ENCODE measurements around the gene N4BP2. TPM values are rescaled to one million over a fixed set of nuclear protein-coding genes. Genes with fewer than 3 reads are reported as not detected.

Gene N4BP2
- total and polyA plus RNA-seq, 2 of the 8 experiments (the other 6 are each of a cell fraction or from before 2014, with no cell fraction given) = 4.4 to 44.7 TPM

- H3K36me3 ChIP-seq (ENCODE audit: control insufficient read depth in 2 of 4, insufficient read depth in 4 of 4, low read length in 3 of 4) = no peaks in the 10 kb centered on the region
- H3K79me2 ChIP-seq (ENCODE audit: control insufficient read depth in 1 of 2, insufficient read depth in 2 of 2, low read length in 2 of 2) = no peaks in the 10 kb centered on the region
- H2BK5ac ChIP-seq (ENCODE audit: low read depth, low read length) = no peak overlapping the region
- no peak overlapping the region for H3K18ac ChIP-seq (ENCODE audit: extremely low read depth, low read length)
- peak overlapping the region; percentile 40; the same call in 1 of the 2 replicates for H2AFZ ChIP-seq (ENCODE audit: low read length)
- H2BK20ac ChIP-seq (ENCODE audit: low read length) = no peak overlapping the region
- no peak for FAIRE-seq
- H3K4me1 ChIP-seq (replicated peaks in 1 of 4; ENCODE audit: control insufficient read depth in 3 of 4, insufficient read depth in 4 of 4, low read length in 3 of 4) = peaks cover 0 to 3% (median 0%) of the 10 kb centered on the region in 4 experiments; a peak in 4 of 7 replicates
- H4K5ac ChIP-seq (ENCODE audit: insufficient read length, low read depth, low read length) = no peak overlapping the region
- H3K4me3 ChIP-seq (ENCODE audit: extremely low read depth in 1 of 4, insufficient read depth in 2 of 4, low read depth in 3 of 4, low read length in 4 of 4) = no peak overlapping the region
- H3K9ac ChIP-seq (replicated peaks in 1 of 4; ENCODE audit: extremely low read depth in 1 of 4, low read depth in 3 of 4, low read length in 3 of 4) = no peak overlapping the region
- H2BK15ac ChIP-seq (ENCODE audit: low read length) = no peak overlapping the region
- no peak overlapping the region for H3K27ac ChIP-seq (ENCODE audit: low read depth, low read length)
- no peak overlapping the region for H3K14ac ChIP-seq (ENCODE audit: insufficient read length)
- no peaks in the 10 kb centered on the region for H4K20me1 ChIP-seq (replicated peaks in 1 of 2; ENCODE audit: control insufficient read depth in 1 of 2, insufficient read depth in 2 of 2, low read length in 2 of 2)
- H2AK5ac ChIP-seq (ENCODE audit: low read depth, low read length) = no peak overlapping the region
- H3K27me3 ChIP-seq (replicated peaks in 1 of 4; ENCODE audit: control insufficient read depth in 3 of 4, extremely low read depth in 1 of 4, insufficient read depth in 3 of 4, low read length in 3 of 4) = no peaks in the 10 kb centered on the region
- H3K23me2 ChIP-seq (ENCODE audit: low read depth, low read length) = no peaks in the 10 kb centered on the region
- no peaks in the 10 kb centered on the region for H3K9me3 ChIP-seq (ENCODE audit: insufficient read depth in 2 of 2, low read depth in 1 of 2, low read length in 1 of 2)
- no peak overlapping the region; the same call in 1 of the 2 replicates for H2BK12ac ChIP-seq (ENCODE audit: low read depth, low read length)
- no peak overlapping the region for H3K4me2 ChIP-seq (ENCODE audit: insufficient read depth in 1 of 2, low read depth in 2 of 2, low read length in 2 of 2)
- peak overlapping the region; percentile 73 for H4K91ac ChIP-seq (replicated peaks; ENCODE audit: insufficient read length, low read length)
- peak overlapping the region; percentile 51 for H2BK120ac ChIP-seq (replicated peaks; ENCODE audit: low read depth, low read length)
- POLR2A ChIA-PET (ENCODE audit: partially characterized antibody) = interaction anchor here (1.3 kb wide), 1 partner anchor 20 kb away, joined by 3 read pairs; no protein-coding TSS in a partner anchor
- H3K56ac ChIP-seq (replicated peaks; ENCODE audit: insufficient read length, low read depth, low read length) = no peak overlapping the region
- H3K4ac ChIP-seq (replicated peaks; ENCODE audit: insufficient read length, low read depth, low read length) = peak overlapping the region; percentile 74
- CTCF ChIA-PET (ENCODE audit: partially characterized antibody) = no interaction called here
- peak in 1 of 2 experiments; percentile 28 for DNase-seq (ENCODE audit: low read depth in 1 of 2, low spot score in 2 of 2)
- no peak overlapping the region for H3K23ac ChIP-seq (ENCODE audit: insufficient read length)
- H4K8ac ChIP-seq (ENCODE audit: extremely low read depth, insufficient read depth, low read length) = no peak overlapping the region; the same call in 1 of the 2 replicates
- H3K79me1 ChIP-seq (ENCODE audit: low read depth, low read length) = no peaks in the 10 kb centered on the region
- WGBS, 2 experiments (ENCODE audit: extremely low coverage in 1 of 2, insufficient coverage in 1 of 2, insufficient read length in 1 of 2, insufficient replicate concordance in 2 of 2, low coverage in 1 of 2, low lambda C conversion rate in 2 of 2, missing lambda C conversion rate in 1 of 2) = 92% methylated on average over 12 of the region's 12 CpGs; no CpG with 5 or more reads in 1 of the 2 experiments
- no peak for TF ChIP-seq KDM5A (IDR thresholded peaks at IDR 0.05; ENCODE audit: low read length)
- TF ChIP-seq GABPA (IDR thresholded peaks at IDR 0.05; ENCODE audit: borderline replicate concordance, insufficient read depth, low read length) = no peak
- TF ChIP-seq, protein P1, sequence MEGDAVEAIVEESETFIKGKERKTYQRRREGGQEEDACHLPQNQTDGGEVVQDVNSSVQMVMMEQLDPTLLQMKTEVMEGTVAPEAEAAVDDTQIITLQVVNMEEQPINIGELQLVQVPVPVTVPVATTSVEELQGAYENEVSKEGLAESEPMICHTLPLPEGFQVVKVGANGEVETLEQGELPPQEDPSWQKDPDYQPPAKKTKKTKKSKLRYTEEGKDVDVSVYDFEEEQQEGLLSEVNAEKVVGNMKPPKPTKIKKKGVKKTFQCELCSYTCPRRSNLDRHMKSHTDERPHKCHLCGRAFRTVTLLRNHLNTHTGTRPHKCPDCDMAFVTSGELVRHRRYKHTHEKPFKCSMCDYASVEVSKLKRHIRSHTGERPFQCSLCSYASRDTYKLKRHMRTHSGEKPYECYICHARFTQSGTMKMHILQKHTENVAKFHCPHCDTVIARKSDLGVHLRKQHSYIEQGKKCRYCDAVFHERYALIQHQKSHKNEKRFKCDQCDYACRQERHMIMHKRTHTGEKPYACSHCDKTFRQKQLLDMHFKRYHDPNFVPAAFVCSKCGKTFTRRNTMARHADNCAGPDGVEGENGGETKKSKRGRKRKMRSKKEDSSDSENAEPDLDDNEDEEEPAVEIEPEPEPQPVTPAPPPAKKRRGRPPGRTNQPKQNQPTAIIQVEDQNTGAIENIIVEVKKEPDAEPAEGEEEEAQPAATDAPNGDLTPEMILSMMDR (IDR thresholded peaks at IDR 0.05; ENCODE audit: control extremely low read depth in 1 of 3, insufficient read depth in 1 of 3, low read depth in 1 of 3, low read length in 3 of 3) = no peak
- no peak for TF ChIP-seq CHD2 (IDR thresholded peaks at IDR 0.05; ENCODE audit: low read length)
- no peak for TF ChIP-seq ATF3 (IDR thresholded peaks at IDR 0.05; ENCODE audit: insufficient read depth, low read depth, low read length)
- no peak for TF ChIP-seq TAF1 (IDR thresholded peaks at IDR 0.05; ENCODE audit: low read depth, low read length)
- no peak for TF ChIP-seq TEAD4 (IDR thresholded peaks at IDR 0.05; ENCODE audit: low read depth, low read length)
- no peak for TF ChIP-seq GTF2F1 (IDR thresholded peaks at IDR 0.05; ENCODE audit: borderline replicate concordance, low read depth, low read length)
- TF ChIP-seq SP1 (IDR thresholded peaks at IDR 0.05; ENCODE audit: low read depth, low read length) = no peak
These were observed 127.2 kb downstream of the N4BP2 start for GRCh38 chr4:40183615-40184411.
